Measurements from ENCODE around the gene CXorf65. TPM values are rescaled to one million over a fixed set of nuclear protein-coding genes. Genes with fewer than 3 reads are reported as not detected.

The CXorf65 gene
- polyA plus RNA-seq (2013, experiment 1 of 2), result not detected
- polyA plus RNA-seq (2013, experiment 2 of 2), result not detected

GRCh38 chrX:71106427-71106826 lies at the start of gene CXorf65:
CXorf65 (minus strand) TSS chrX:71106740; CDS start chrX:71106556, 184 bp downstream.
- no peak within 1 kb of the TSS for H3K4me3 ChIP-seq (ENCODE audit: extremely low read depth, insufficient read depth, low read length, poor library complexity, severe bottlenecking)
- H3K9me3 ChIP-seq (ENCODE audit: control insufficient read depth, low read length), result no peaks in the 10 kb centered on the region
- no peak within 1 kb of the TSS for H3K27ac ChIP-seq (ENCODE audit: low read depth, low read length, severe bottlenecking)
- WGBS, 2 experiments (ENCODE audit: insufficient coverage in 2 of 2), result no CpG with 5 or more reads among the region's 1 CpG
- H3K36me3 ChIP-seq (ENCODE audit: control insufficient read depth, insufficient read depth, low read length), result no peaks in the 10 kb centered on the region
- peaks cover 30% of the 10 kb centered on the region for H3K4me1 ChIP-seq (ENCODE audit: control insufficient read depth, insufficient read depth, low read length, poor library complexity, severe bottlenecking)

- Histone ChIP-seq H3K9me3 (ENCODE audit: control insufficient read depth, low read length) (no peaks in the 10 kb centered on the region), H3K4me3 (ENCODE audit: extremely low read depth, insufficient read depth, low read length, poor library complexity, severe bottlenecking) (no peak overlapping the region), H3K4me1 (ENCODE audit: control insufficient read depth, insufficient read depth, low read length, poor library complexity, severe bottlenecking) (no peaks in the 10 kb centered on the region), H3K36me3 (ENCODE audit: control insufficient read depth, insufficient read depth, low read length) (no peaks in the 10 kb centered on the region), H3K27ac (ENCODE audit: low read depth, low read length, severe bottlenecking) (no peak overlapping the region)
- WGBS, 2 experiments (ENCODE audit: insufficient coverage in 2 of 2), result 80 to 100% methylated on average over 1 of the region's 3 CpGs
Observed at GRCh38 chrX:71154641-71155040, 48.1 kb upstream of the CXorf65 start.

GRCh38 chrX:71154196-71154595 lies 47.7 kb upstream of the CXorf65 start:
- 100% methylated on average over 1 of the region's 7 CpGs; no CpG with 5 or more reads in 1 of the 2 experiments for WGBS, 2 experiments (ENCODE audit: insufficient coverage in 2 of 2)
- Histone ChIP-seq H3K4me3 (ENCODE audit: extremely low read depth, insufficient read depth, low read length, poor library complexity, severe bottlenecking) (no peak overlapping the region), H3K4me1 (ENCODE audit: control insufficient read depth, insufficient read depth, low read length, poor library complexity, severe bottlenecking) (no peaks in the 10 kb centered on the region), H3K27ac (ENCODE audit: low read depth, low read length, severe bottlenecking) (no peak overlapping the region), H3K9me3 (ENCODE audit: control insufficient read depth, low read length) (no peaks in the 10 kb centered on the region), H3K36me3 (ENCODE audit: control insufficient read depth, insufficient read depth, low read length) (no peaks in the 10 kb centered on the region)

GRCh38 chrX:71151366-71151765 lies 44.8 kb upstream of the CXorf65 start:
- H3K9me3 ChIP-seq (ENCODE audit: control insufficient read depth, low read length), result no peaks in the 10 kb centered on the region
- no peak overlapping the region for H3K4me3 ChIP-seq (ENCODE audit: extremely low read depth, insufficient read depth, low read length, poor library complexity, severe bottlenecking)
- WGBS, 2 experiments (ENCODE audit: insufficient coverage in 2 of 2), result 94 to 100% methylated on average over 1 to 7 of the region's 7 CpGs
- H3K27ac ChIP-seq (ENCODE audit: low read depth, low read length, severe bottlenecking), result no peak overlapping the region
- H3K36me3 ChIP-seq (ENCODE audit: control insufficient read depth, insufficient read depth, low read length), result no peaks in the 10 kb centered on the region
- H3K4me1 ChIP-seq (ENCODE audit: control insufficient read depth, insufficient read depth, low read length, poor library complexity, severe bottlenecking), result no peaks in the 10 kb centered on the region

GRCh38 chrX:71148278-71148663 lies 41.7 kb upstream of the CXorf65 start:
- Histone ChIP-seq H3K4me3 (ENCODE audit: extremely low read depth, insufficient read depth, low read length, poor library complexity, severe bottlenecking) (no peak overlapping the region), H3K27ac (ENCODE audit: low read depth, low read length, severe bottlenecking) (no peak overlapping the region), H3K36me3 (ENCODE audit: control insufficient read depth, insufficient read depth, low read length) (no peaks in the 10 kb centered on the region), H3K4me1 (ENCODE audit: control insufficient read depth, insufficient read depth, low read length, poor library complexity, severe bottlenecking) (no peaks in the 10 kb centered on the region), H3K9me3 (ENCODE audit: control insufficient read depth, low read length) (no peaks in the 10 kb centered on the region)
- 93% methylated on average over 3 of the region's 8 CpGs; no CpG with 5 or more reads in 1 of the 2 experiments for WGBS, 2 experiments (ENCODE audit: insufficient coverage in 2 of 2)

GRCh38 chrX:71147496-71148277 lies 41.1 kb upstream of the CXorf65 start:
- 92 to 93% methylated on average over 6 to 20 of the region's 28 CpGs for WGBS, 2 experiments (ENCODE audit: insufficient coverage in 2 of 2)
- Histone ChIP-seq H3K4me1 (ENCODE audit: control insufficient read depth, insufficient read depth, low read length, poor library complexity, severe bottlenecking) (no peaks in the 10 kb centered on the region), H3K9me3 (ENCODE audit: control insufficient read depth, low read length) (no peaks in the 10 kb centered on the region), H3K27ac (ENCODE audit: low read depth, low read length, severe bottlenecking) (no peak overlapping the region), H3K4me3 (ENCODE audit: extremely low read depth, insufficient read depth, low read length, poor library complexity, severe bottlenecking) (no peak overlapping the region), H3K36me3 (ENCODE audit: control insufficient read depth, insufficient read depth, low read length) (peaks cover under 1% of the 10 kb centered on the region)

- H3K27ac ChIP-seq (ENCODE audit: low read depth, low read length, severe bottlenecking), result no peak within 1 kb of the TSS
- H3K4me3 ChIP-seq (ENCODE audit: extremely low read depth, insufficient read depth, low read length, poor library complexity, severe bottlenecking), result peak within 1 kb of the TSS; percentile 19
- WGBS, 2 experiments (ENCODE audit: insufficient coverage in 2 of 2), result 1 to 8% methylated on average over 17 to 18 of the region's 28 CpGs
Observed at GRCh38 chrX:71144651-71145050, 38.1 kb upstream of the CXorf65 start, which contains the start of gene NLGN3. NLGN3 (plus strand) TSS chrX:71144841; CDS start chrX:71147750, 2,909 bp downstream.

GRCh38 chrX:71143508-71143907 lies 37.0 kb upstream of the CXorf65 start:
- Histone ChIP-seq H3K27ac (ENCODE audit: low read depth, low read length, severe bottlenecking) (no peak overlapping the region), H3K36me3 (ENCODE audit: control insufficient read depth, insufficient read depth, low read length) (peaks cover 27% of the 10 kb centered on the region), H3K4me1 (ENCODE audit: control insufficient read depth, insufficient read depth, low read length, poor library complexity, severe bottlenecking) (no peaks in the 10 kb centered on the region), H3K4me3 (ENCODE audit: extremely low read depth, insufficient read depth, low read length, poor library complexity, severe bottlenecking) (no peak overlapping the region), H3K9me3 (ENCODE audit: control insufficient read depth, low read length) (no peaks in the 10 kb centered on the region)
- 91 to 93% methylated on average over 3 to 5 of the region's 6 CpGs for WGBS, 2 experiments (ENCODE audit: insufficient coverage in 2 of 2)

More at GRCh38 chrX:71144651-71145050, 38.1 kb upstream of the CXorf65 start, which contains the start of gene NLGN3:
- Histone ChIP-seq H3K4me1 (ENCODE audit: control insufficient read depth, insufficient read depth, low read length, poor library complexity, severe bottlenecking) (no peaks in the 10 kb centered on the region), H3K9me3 (ENCODE audit: control insufficient read depth, low read length) (no peaks in the 10 kb centered on the region), H3K36me3 (ENCODE audit: control insufficient read depth, insufficient read depth, low read length) (peaks cover 17% of the 10 kb centered on the region)

GRCh38 chrX:71140440-71140839 lies 33.9 kb upstream of the CXorf65 start:
- Histone ChIP-seq H3K4me1 (ENCODE audit: control insufficient read depth, insufficient read depth, low read length, poor library complexity, severe bottlenecking) (no peaks in the 10 kb centered on the region), H3K4me3 (ENCODE audit: extremely low read depth, insufficient read depth, low read length, poor library complexity, severe bottlenecking) (no peak overlapping the region), H3K36me3 (ENCODE audit: control insufficient read depth, insufficient read depth, low read length) (peaks cover 56% of the 10 kb centered on the region), H3K9me3 (ENCODE audit: control insufficient read depth, low read length) (no peaks in the 10 kb centered on the region), H3K27ac (ENCODE audit: low read depth, low read length, severe bottlenecking) (no peak overlapping the region)
- 84 to 95% methylated on average over 3 to 4 of the region's 6 CpGs for WGBS, 2 experiments (ENCODE audit: insufficient coverage in 2 of 2)

- Histone ChIP-seq H3K36me3 (ENCODE audit: control insufficient read depth, insufficient read depth, low read length) (peaks cover 78% of the 10 kb centered on the region), H3K9me3 (ENCODE audit: control insufficient read depth, low read length) (no peaks in the 10 kb centered on the region), H3K4me1 (ENCODE audit: control insufficient read depth, insufficient read depth, low read length, poor library complexity, severe bottlenecking) (peaks cover 13% of the 10 kb centered on the region), H3K4me3 (ENCODE audit: extremely low read depth, insufficient read depth, low read length, poor library complexity, severe bottlenecking) (no peak overlapping the region), H3K27ac (ENCODE audit: low read depth, low read length, severe bottlenecking) (no peak overlapping the region)
- WGBS, 2 experiments (ENCODE audit: insufficient coverage in 2 of 2), result 100% methylated on average over 2 of the region's 4 CpGs; no CpG with 5 or more reads in 1 of the 2 experiments
Observed at GRCh38 chrX:71131510-71131909, 25.0 kb upstream of the CXorf65 start.

Data from mesodermal cell (in vitro differentiated cells).